H9 (cell line): Measurements from ENCODE around the gene GPR68. TPM values are rescaled to one million over a fixed set of nuclear protein-coding genes. Genes with fewer than 3 reads are reported as not detected.

ENCODE experiments used
- DNase-seq: peaks from one replicate; pipeline ENCODE4 v3.0.0-alpha.2; 2017
- H2AFZ ChIP-seq: one replicate; pipeline ENCODE4 v1.6.1; 2013; ENCODE audit warnings: mild to moderate bottlenecking, low read length, control low read depth, moderate library complexity
- H2AK5ac ChIP-seq: 2 replicates; pipeline ENCODE4 v1.6.1; 2013; ENCODE audit warnings: low read length, control low read depth, mixed read lengths; ENCODE audit not compliant: insufficient read length
- H2BK120ac ChIP-seq: one replicate; pipeline ENCODE4 v1.6.1; 2013; ENCODE audit warnings: low read depth, mild to moderate bottlenecking, low read length, control low read depth, inconsistent platforms; ENCODE audit not compliant: poor library complexity, severe bottlenecking
- H2BK12ac ChIP-seq: 2 replicates; pipeline ENCODE4 v1.6.1; 2013; ENCODE audit warnings: low read length, control low read depth, mixed read lengths, low read depth; ENCODE audit not compliant: insufficient read length
- H2BK15ac ChIP-seq: 2 replicates; pipeline ENCODE4 v1.6.1; 2013; ENCODE audit warnings: low read depth, low read length, control low read depth
- H2BK20ac ChIP-seq: one replicate; pipeline ENCODE4 v1.6.1; 2013; ENCODE audit warnings: low read depth, mild to moderate bottlenecking, low read length, control low read depth, inconsistent platforms; ENCODE audit not compliant: poor library complexity, severe bottlenecking
- H2BK5ac ChIP-seq: 2 replicates; pipeline ENCODE4 v1.6.1; 2013; ENCODE audit warnings: low read length, control low read depth, mixed read lengths; ENCODE audit not compliant: insufficient read length
- H3K14ac ChIP-seq: 2 replicates; pipeline ENCODE4 v1.6.1; 2013; ENCODE audit warnings: low read length, control low read depth; ENCODE audit not compliant: insufficient read depth
- H3K18ac ChIP-seq: 2 replicates; pipeline ENCODE4 v1.6.1; 2013; ENCODE audit warnings: low read depth, mild to moderate bottlenecking, mixed read lengths, low read length, control low read depth; ENCODE audit not compliant: insufficient read length
- H3K23ac ChIP-seq: 2 replicates; pipeline ENCODE4 v1.6.1; 2013; ENCODE audit warnings: low read length, control low read depth, mixed read lengths, low read depth; ENCODE audit not compliant: insufficient read length
- H3K23me2 ChIP-seq: 2 replicates; pipeline ENCODE4 v1.6.1; 2013; ENCODE audit warnings: low read depth, mild to moderate bottlenecking, mixed read lengths, low read length, control low read depth; ENCODE audit not compliant: insufficient read length, poor library complexity, severe bottlenecking
- H3K27ac ChIP-seq: 2 replicates; pipeline ENCODE4 v1.5.1; 2013; ENCODE audit warnings: low read length, control low read depth, mixed read lengths, low read depth; ENCODE audit not compliant: insufficient read length
- H3K27me3 ChIP-seq: 2 replicates; pipeline ENCODE4 v1.6.1; 2013; ENCODE audit warnings: low read length, control low read depth, inconsistent platforms; ENCODE audit not compliant: insufficient read depth
- H3K4ac ChIP-seq: 2 replicates; pipeline ENCODE4 v1.6.1; 2013; ENCODE audit warnings: low read depth, mild to moderate bottlenecking, control low read depth, inconsistent platforms, low read length, moderate library complexity
- H3K4me1 ChIP-seq: 2 replicates; pipeline ENCODE4 v1.6.1; 2013; ENCODE audit warnings: low read length, control low read depth, inconsistent platforms; ENCODE audit not compliant: insufficient read depth
- H3K4me2 ChIP-seq: 2 replicates; pipeline ENCODE4 v1.6.1; 2013; ENCODE audit warnings: low read length, control low read depth, mixed read lengths; ENCODE audit not compliant: insufficient read length, insufficient read depth
- H3K56ac ChIP-seq: 2 replicates; pipeline ENCODE4 v1.6.1; 2013; ENCODE audit warnings: low read depth, mild to moderate bottlenecking, mixed read lengths, low read length, control low read depth; ENCODE audit not compliant: insufficient read length
- H3K79me1 ChIP-seq: 2 replicates; pipeline ENCODE4 v1.6.1; 2013; ENCODE audit warnings: low read depth, mild to moderate bottlenecking, moderate library complexity, low read length, control low read depth, inconsistent platforms; ENCODE audit not compliant: insufficient read depth, poor library complexity, severe bottlenecking
- H3K79me2 ChIP-seq: 2 replicates; pipeline ENCODE4 v1.6.1; 2013; ENCODE audit warnings: low read length, control low read depth, inconsistent platforms; ENCODE audit not compliant: insufficient read depth
- H3K9ac ChIP-seq: 2 replicates; pipeline ENCODE4 v1.6.1; 2013; ENCODE audit warnings: low read length, control low read depth, mixed read lengths; ENCODE audit not compliant: insufficient read length; ENCODE audit errors: extremely low read depth
- H3K9me3 ChIP-seq: one replicate; pipeline ENCODE4 v1.6.1; 2013; ENCODE audit warnings: low read depth, low read length, inconsistent platforms; ENCODE audit not compliant: control insufficient read depth
- H3T11ph ChIP-seq: one replicate; pipeline ENCODE4 v1.6.1; 2013; ENCODE audit warnings: mild to moderate bottlenecking, low read length, control low read depth, inconsistent platforms
- H4K20me1 ChIP-seq: one replicate; pipeline ENCODE4 v1.6.1; 2013; ENCODE audit not compliant: control insufficient read depth, insufficient read length, insufficient read depth
- H4K5ac ChIP-seq: 2 replicates; pipeline ENCODE4 v1.6.1; 2013; ENCODE audit warnings: low read depth, mild to moderate bottlenecking, mixed read lengths, low read length, control low read depth; ENCODE audit not compliant: insufficient read length
- H4K8ac ChIP-seq: replicated peaks from 2 replicates; pipeline ENCODE4 v1.6.1; 2013; ENCODE audit warnings: low read length, control low read depth, mixed read lengths, low read depth; ENCODE audit not compliant: insufficient read length
- H4K91ac ChIP-seq: 2 replicates; pipeline ENCODE4 v1.6.1; 2013; ENCODE audit warnings: low read depth, mild to moderate bottlenecking, moderate library complexity, mixed read lengths, low read length, control low read depth; ENCODE audit not compliant: insufficient read length
- H3K27ac Mint-ChIP-seq, 3 experiments: 2 replicates in 2 of 3; 3 replicates in 1 of 3; pipeline ENCODE4 v1.8.0; 2020 to 2021; ENCODE audit warnings: mixed read lengths in 3 of 3, mild to moderate bottlenecking in 1 of 3, moderate library complexity in 1 of 3
- H3K27me3 Mint-ChIP-seq: 2 replicates; pipeline ENCODE4 v1.8.0; 2021; ENCODE audit warnings: low read depth, mild to moderate bottlenecking, moderate library complexity, mixed read lengths
- H3K36me3 Mint-ChIP-seq, 3 experiments: 2 replicates in 2 of 3; 3 replicates in 1 of 3; pipeline ENCODE4 v1.8.0; 2020 to 2021; ENCODE audit warnings: low read depth in 3 of 3, mixed read lengths in 3 of 3; ENCODE audit not compliant: insufficient read depth in 1 of 3
- H3K4me1 Mint-ChIP-seq, 2 experiments: 2 replicates each; pipeline ENCODE4 v1.8.0; 2020; ENCODE audit warnings: mixed read lengths in 2 of 2
- H3K4me3 Mint-ChIP-seq, 2 experiments: 2 replicates in 1 of 2; 3 replicates in 1 of 2; pipeline ENCODE4 v1.8.0; 2020 to 2021; ENCODE audit warnings: mild to moderate bottlenecking in 2 of 2, mixed read lengths in 2 of 2, moderate library complexity in 1 of 2
- H3K9me3 Mint-ChIP-seq, 2 experiments: 2 replicates in 1 of 2; 3 replicates in 1 of 2; pipeline ENCODE4 v1.8.0; 2020; ENCODE audit warnings: mild to moderate bottlenecking in 2 of 2, mixed read lengths in 2 of 2, moderate library complexity in 1 of 2
- CTCF ChIP-seq: fragments of 200-600 bp; sonication (generic); conservative IDR thresholded peaks from 3 replicates; pipeline ENCODE4 v1.8.0; 2021; ENCODE audit warnings: antibody characterized with exemption, mild to moderate bottlenecking
- WGBS: extraction: QIAGEN DNeasy Blood & Tissue Kit; methylation state at CpG from one replicate; pipeline ENCODE4 v1.1.7; 2013; ENCODE audit warnings: missing lambda C conversion rate, low lambda C conversion rate, mixed read lengths; ENCODE audit not compliant: insufficient read length; ENCODE audit errors: extremely low coverage; 5-methylcytosine and 5-hydroxymethylcytosine counted together
- total RNA-seq: library from RNA; stranded (reverse); gene quantifications from 2 replicates; pipeline ENCODE4 v1.2.1, GENCODE V29; 2021

GPR68 gene
- total RNA-seq, 1 experiment from 2014 or later: 0.33 TPM

- Mint-ChIP-seq H3K9me3 (peaks cover 2 to 5% of the 10 kb centered on the region in 2 experiments; a peak in 2 of 5 replicates), H3K27ac (peak overlapping the region in 1 of 3 experiments; percentile 66; a peak in 1 of 7 replicates), H3K4me3 (no peak overlapping the region; a peak in 1 of 5 replicates), H3K36me3 (no peaks in the 10 kb centered on the region; a peak in 2 of 7 replicates), H3K4me1 (peaks cover 20 to 23% of the 10 kb centered on the region in 2 experiments), H3K27me3 (peaks cover 47% of the 10 kb centered on the region)
- Histone ChIP-seq H3K9me3 (no peaks in the 10 kb centered on the region), H4K91ac (no peak overlapping the region), H2AFZ (no peak overlapping the region), H2BK12ac (no peak overlapping the region), H3K4me2 (no peak overlapping the region), H3K27ac (no peak overlapping the region), H3K14ac (no peak overlapping the region), H3K23me2 (peaks cover 11% of the 10 kb centered on the region), H3K4me1 (no peaks in the 10 kb centered on the region), H2BK5ac (no peak overlapping the region), H4K20me1 (no peaks in the 10 kb centered on the region), H3K9ac (no peak overlapping the region), H4K8ac (no peak overlapping the region), H2BK20ac (no peak overlapping the region), H3K79me1 (no peaks in the 10 kb centered on the region), H2BK15ac (no peak overlapping the region), H4K5ac (no peak overlapping the region), H2AK5ac (no peak overlapping the region), H3T11ph (no peak overlapping the region), H3K27me3 (peaks cover 3% of the 10 kb centered on the region; the same call in 1 of the 2 replicates), H3K79me2 (no peaks in the 10 kb centered on the region), H3K23ac (no peak overlapping the region), H3K18ac (no peak overlapping the region), H3K4ac (no peak overlapping the region), H3K56ac (no peak overlapping the region), H2BK120ac (no peak overlapping the region)
- WGBS: no CpG with 5 or more reads among the region's 11 CpGs
- no peak for DNase-seq
- no peak for TF ChIP-seq CTCF
Observed at GRCh38 chr14:91261986-91262549, 17.6 kb upstream of the GPR68 start.
